Measurements from ENCODE around the gene MTHFD2L.

MTHFD2L gene

GRCh38 chr4:74344031-74344430, 186.1 kb downstream of the MTHFD2L start:
- DNase-seq = no peak

Data from NCI-H1694 treated with DMSO at 0.1 percent for 48 hours (cell line).